Stimulated activated naive CD8-positive, alpha-beta T cell treated with anti-CD3 and anti-CD28 coated beads, Interleukin-15, Interleukin-2, amounts not matched to agents 100 U/mL and 50 U/mL, for 24 hours (primary cell): ENCODE results near the gene GRID2.
A peak's percentile ranks its signal among the peaks of the same experiment; 100 is the strongest.

ENCODE experiments used
- ATAC-seq: fragments of 150-1000 bp; cut with Tn5 transposase; one replicate; pipeline ENCODE4 v1.10.0; 2021
- DNase-seq: peaks from one replicate; pipeline ENCODE4 v3.0.0; 2021

Gene GRID2

GRCh38 chr4:93756101-93756500, 1452.3 kb downstream of the GRID2 start:
- no peak for ATAC-seq
- no peak for DNase-seq

GRCh38 chr4:93759506-93759905, 1455.7 kb downstream of the GRID2 start:
- ATAC-seq, result no peak

GRCh38 chr4:93760284-93760683, 1456.5 kb downstream of the GRID2 start:
- ATAC-seq, result no peak
- DNase-seq, result no peak

More at GRCh38 chr4:93759506-93759905, 1455.7 kb downstream of the GRID2 start:
- no peak for DNase-seq

- ATAC-seq (no peak), DNase-seq (no peak)
These were observed 1457.5 kb downstream of the GRID2 start for GRCh38 chr4:93761286-93761685.

- no peak for ATAC-seq
- DNase-seq, result no peak
These were observed 1461.0 kb downstream of the GRID2 start for GRCh38 chr4:93764639-93765246.

- ATAC-seq (no peak), DNase-seq (no peak)
These were observed 1464.2 kb downstream of the GRID2 start for GRCh38 chr4:93767917-93768316.

- no peak for DNase-seq
These were observed 1466.4 kb downstream of the GRID2 start for GRCh38 chr4:93770201-93770600.

GRCh38 chr4:93771640-93772411, 1468.1 kb downstream of the GRID2 start:
- no peak for DNase-seq
- ATAC-seq, result no peak

More at GRCh38 chr4:93770201-93770600, 1466.4 kb downstream of the GRID2 start:
- no peak for ATAC-seq

- ATAC-seq, result no peak
- DNase-seq, result no peak
These were observed 1469.1 kb downstream of the GRID2 start for GRCh38 chr4:93772858-93773257.

GRCh38 chr4:93775551-93775950, 1471.8 kb downstream of the GRID2 start:
- no peak for ATAC-seq
- no peak for DNase-seq

GRCh38 chr4:93776386-93777080, 1472.8 kb downstream of the GRID2 start:
- DNase-seq, result no peak
- ATAC-seq, result no peak

- no peak for DNase-seq
- no peak for ATAC-seq
These were observed 1473.3 kb downstream of the GRID2 start for GRCh38 chr4:93777081-93777460.

- ATAC-seq, result no peak
These were observed 1475.5 kb downstream of the GRID2 start for GRCh38 chr4:93779228-93779627.

GRCh38 chr4:93780080-93780479, 1476.3 kb downstream of the GRID2 start:
- ATAC-seq, result no peak
- no peak for DNase-seq

More at GRCh38 chr4:93779228-93779627, 1475.5 kb downstream of the GRID2 start:
- DNase-seq, result no peak

GRCh38 chr4:93781198-93781597, 1477.4 kb downstream of the GRID2 start:
- DNase-seq, result no peak
- ATAC-seq, result no peak

GRCh38 chr4:93786149-93786548, 1482.4 kb downstream of the GRID2 start:
- ATAC-seq, result no peak
- DNase-seq, result no peak

- DNase-seq, result no peak
- ATAC-seq, result no peak
These were observed 1484.9 kb downstream of the GRID2 start for GRCh38 chr4:93788712-93789111.

GRCh38 chr4:93791570-93792195, 1487.9 kb downstream of the GRID2 start:
- DNase-seq (peak; percentile 42), ATAC-seq (peak; percentile 36)

- no peak for DNase-seq
- ATAC-seq, result no peak
These were observed 1498.3 kb downstream of the GRID2 start for GRCh38 chr4:93802045-93802444.

GRCh38 chr4:93809773-93810172, 1506.0 kb downstream of the GRID2 start:
- no peak for ATAC-seq
- DNase-seq, result no peak

GRCh38 chr4:93810340-93810992, 1506.7 kb downstream of the GRID2 start:
- no peak for ATAC-seq
- no peak for DNase-seq

- DNase-seq (no peak), ATAC-seq (no peak)
These were observed 1509.3 kb downstream of the GRID2 start for GRCh38 chr4:93813092-93813491.
